A673 (cell line): ENCODE results near the gene TGIF1.

Experiments
- CTCF ChIP-seq: fragments of 300-800, 200-600 bp; sonication (generic); conservative IDR thresholded peaks from 2 replicates; pipeline ENCODE4 v1.5.1; 2017; ENCODE audit warnings: low read depth, mild to moderate bottlenecking, antibody characterized with exemption, low read length, moderate library complexity, mixed read lengths
- EZH2 ChIP-seq: fragments of 200-600 bp; sonication (generic); IDR thresholded peaks from 2 replicates; pipeline ENCODE4 v1.6.1; 2017; ENCODE audit warnings: borderline replicate concordance, low read depth, mild to moderate bottlenecking, mixed read lengths, antibody characterized with exemption, low read length; ENCODE audit not compliant: poor library complexity, severe bottlenecking

GRCh38 chr18:3468833-3469232 lies 18.9 kb downstream of the TGIF1 start:
- no peak for TF ChIP-seq CTCF
- no peak for TF ChIP-seq EZH2
